ENCODE data around the gene SLC7A11. TPM values are rescaled to one million over a fixed set of nuclear protein-coding genes. Genes with fewer than 3 reads are reported as not detected.

SLC7A11 gene
- total and polyA plus RNA-seq, 2 donors (not counting 1 experiment from before 2014, with no cell fraction given), result 9.6 to 74.8 TPM

DNA sequence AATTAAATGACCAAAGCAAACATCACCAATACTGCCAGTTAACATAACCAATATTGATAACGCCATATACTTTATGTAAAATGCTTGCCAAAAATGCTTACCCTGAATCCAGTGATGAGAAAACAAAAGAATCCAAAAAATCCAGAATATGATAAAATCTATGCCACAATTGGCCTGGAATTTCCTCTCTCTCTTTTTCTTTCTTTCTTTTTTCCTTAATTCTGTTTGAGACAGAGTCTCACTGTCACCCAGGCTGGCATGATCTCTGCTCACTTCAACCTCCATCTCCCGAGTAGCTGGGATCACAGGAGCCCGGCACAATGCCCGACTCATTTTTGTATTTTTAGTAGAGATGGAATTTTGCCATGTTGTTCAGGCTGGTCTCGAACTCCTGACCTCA lies 9.8 kb upstream of the SLC7A11 start:
- Histone ChIP-seq H3K4me2 (ENCODE audit: extremely low read depth, insufficient read depth, low read length) (no peak overlapping the region), H3K9me3 (ENCODE audit: control insufficient read depth, insufficient read depth, low read depth, low read length) (no peaks in the 10 kb centered on the region), H3K9ac (ENCODE audit: insufficient read depth, low read length) (no peak overlapping the region), H3K36me3 (ENCODE audit: control insufficient read depth, insufficient read depth, low read length) (no peaks in the 10 kb centered on the region), H3K4me1 (ENCODE audit: control insufficient read depth, extremely low read depth, insufficient read depth, low read length) (no peaks in the 10 kb centered on the region), H3K27me3 (ENCODE audit: control insufficient read depth, insufficient read depth, low read length) (no peaks in the 10 kb centered on the region), H3K4me3 (replicated peaks in 1 of 4; ENCODE audit: control extremely low read depth in 1 of 4, insufficient read depth in 1 of 4, low read depth in 3 of 4, low read length in 4 of 4) (no peak overlapping the region), H3K27ac (ENCODE audit: insufficient read depth, low read length) (no peak overlapping the region), H2AFZ (ENCODE audit: low read length) (no peak overlapping the region), H3K79me2 (ENCODE audit: control insufficient read depth, insufficient read depth, low read length) (no peaks in the 10 kb centered on the region), H4K20me1 (ENCODE audit: control insufficient read depth, extremely low read depth, insufficient read depth, low read length) (no peaks in the 10 kb centered on the region)
- no peak for TF ChIP-seq CTCF (conservative IDR thresholded peaks at IDR 0.05 in 1 of 2, IDR thresholded peaks at IDR 0.05 in 1 of 2; ENCODE audit: low read depth in 1 of 2, low read length in 2 of 2)
- no peak for TF ChIP-seq EZH2 (IDR thresholded peaks at IDR 0.05; ENCODE audit: low read length, missing control alignments)
- no peak for DNase-seq (ENCODE audit: low read depth in 2 of 2)

- Histone ChIP-seq H3K27ac (ENCODE audit: insufficient read depth, low read length) (no peak overlapping the region), H3K9ac (ENCODE audit: insufficient read depth, low read length) (no peak overlapping the region)
Observed at GRCh38 chr4:138249132-138249531, 7.0 kb upstream of the SLC7A11 start.

GRCh38 chr4:138248058-138248457 lies 5.9 kb upstream of the SLC7A11 start:
- no peak overlapping the region for H3K9ac ChIP-seq (ENCODE audit: insufficient read depth, low read length)
- no peaks in the 10 kb centered on the region for H3K4me1 ChIP-seq (ENCODE audit: control insufficient read depth, extremely low read depth, insufficient read depth, low read length)
- H3K9me3 ChIP-seq (ENCODE audit: control insufficient read depth, insufficient read depth, low read depth, low read length), result no peaks in the 10 kb centered on the region
- H2AFZ ChIP-seq (ENCODE audit: low read length), result no peak overlapping the region
- H3K36me3 ChIP-seq (ENCODE audit: control insufficient read depth, insufficient read depth, low read length), result no peaks in the 10 kb centered on the region
- DNase-seq (ENCODE audit: low read depth in 2 of 2), result peak in 1 of 2 donors; percentile 48
- no peaks in the 10 kb centered on the region for H3K27me3 ChIP-seq (ENCODE audit: control insufficient read depth, insufficient read depth, low read length)
- no peaks in the 10 kb centered on the region for H3K79me2 ChIP-seq (ENCODE audit: control insufficient read depth, insufficient read depth, low read length)
- TF ChIP-seq CTCF (conservative IDR thresholded peaks at IDR 0.05 in 1 of 2, IDR thresholded peaks at IDR 0.05 in 1 of 2; ENCODE audit: low read depth in 1 of 2, low read length in 2 of 2), result no peak
- TF ChIP-seq EZH2 (IDR thresholded peaks at IDR 0.05; ENCODE audit: low read length, missing control alignments), result no peak
- no peak overlapping the region for H3K4me3 ChIP-seq (replicated peaks in 1 of 4; ENCODE audit: control extremely low read depth in 1 of 4, insufficient read depth in 1 of 4, low read depth in 3 of 4, low read length in 4 of 4)
- H3K27ac ChIP-seq (ENCODE audit: insufficient read depth, low read length), result no peak overlapping the region
- H3K4me2 ChIP-seq (ENCODE audit: extremely low read depth, insufficient read depth, low read length), result no peak overlapping the region
- H4K20me1 ChIP-seq (ENCODE audit: control insufficient read depth, extremely low read depth, insufficient read depth, low read length), result no peaks in the 10 kb centered on the region

More at GRCh38 chr4:138249132-138249531, 7.0 kb upstream of the SLC7A11 start:
- H4K20me1 ChIP-seq (ENCODE audit: control insufficient read depth, extremely low read depth, insufficient read depth, low read length), result no peaks in the 10 kb centered on the region
- TF ChIP-seq CTCF (conservative IDR thresholded peaks at IDR 0.05 in 1 of 2, IDR thresholded peaks at IDR 0.05 in 1 of 2; ENCODE audit: low read depth in 1 of 2, low read length in 2 of 2) (no peak), EZH2 (IDR thresholded peaks at IDR 0.05; ENCODE audit: low read length, missing control alignments) (no peak)
- DNase-seq (ENCODE audit: low read depth in 2 of 2), result no peak
- H2AFZ ChIP-seq (ENCODE audit: low read length), result no peak overlapping the region
- no peaks in the 10 kb centered on the region for H3K4me1 ChIP-seq (ENCODE audit: control insufficient read depth, extremely low read depth, insufficient read depth, low read length)
- H3K9me3 ChIP-seq (ENCODE audit: control insufficient read depth, insufficient read depth, low read depth, low read length), result no peaks in the 10 kb centered on the region
- no peak overlapping the region for H3K4me2 ChIP-seq (ENCODE audit: extremely low read depth, insufficient read depth, low read length)
- H3K79me2 ChIP-seq (ENCODE audit: control insufficient read depth, insufficient read depth, low read length), result no peaks in the 10 kb centered on the region
- H3K27me3 ChIP-seq (ENCODE audit: control insufficient read depth, insufficient read depth, low read length), result no peaks in the 10 kb centered on the region
- H3K36me3 ChIP-seq (ENCODE audit: control insufficient read depth, insufficient read depth, low read length), result no peaks in the 10 kb centered on the region
- no peak overlapping the region for H3K4me3 ChIP-seq (replicated peaks in 1 of 4; ENCODE audit: control extremely low read depth in 1 of 4, insufficient read depth in 1 of 4, low read depth in 3 of 4, low read length in 4 of 4)
